ENCODE data around the gene CACNA1S.

- no peak for TF ChIP-seq CTCF (conservative IDR thresholded peaks at IDR 0.05; ENCODE audit: low read depth, low read length)
- TF ChIP-seq EZH2 (IDR thresholded peaks at IDR 0.05; ENCODE audit: borderline replicate concordance, low read depth, low read length, poor library complexity, severe bottlenecking): no peak
Measured at GRCh38 chr1:201050515-201051277, 61.5 kb downstream of the CACNA1S start.

Measured in A673 (cell line).